Dedifferentiated amniotic fluid mesenchymal stem cell (primary cell): ENCODE results near the gene RPLP2.

ENCODE experiments used
- DNase-seq: peaks from one replicate; pipeline ENCODE4 v3.0.0-alpha.2; 2016; ENCODE audit errors: extremely low spot score

Gene RPLP2

GRCh38 chr11:773830-774229 lies 35.9 kb upstream of the RPLP2 start:
- no peak for DNase-seq

- no peak for DNase-seq
Observed at GRCh38 chr11:774873-775592, 34.7 kb upstream of the RPLP2 start.

- no peak for DNase-seq
Observed at GRCh38 chr11:776263-776560, 33.6 kb upstream of the RPLP2 start.

GRCh38 chr11:776561-777287 lies 33.0 kb upstream of the RPLP2 start:
- no peak for DNase-seq

GRCh38 chr11:777288-778255 lies 32.2 kb upstream of the RPLP2 start, which contains the start of gene GATD1:
Gene GATD1, minus strand, starts transcription at chr11:777487. Its CDS starts 25 bp downstream, at chr11:777462.
- peak; percentile 72 for DNase-seq

- no peak for DNase-seq
Observed at GRCh38 chr11:778976-779954, 30.5 kb upstream of the RPLP2 start.

GRCh38 chr11:779955-780532 lies 29.7 kb upstream of the RPLP2 start:
- no peak for DNase-seq

- no peak for DNase-seq
Observed at GRCh38 chr11:782264-783174, 27.2 kb upstream of the RPLP2 start.

GRCh38 chr11:783581-784015 lies 26.2 kb upstream of the RPLP2 start:
- peak; percentile 91 for DNase-seq

- no peak for DNase-seq
Observed at GRCh38 chr11:786235-787083, 23.3 kb upstream of the RPLP2 start.

GRCh38 chr11:787084-787675 lies 22.6 kb upstream of the RPLP2 start:
- DNase-seq = no peak

GRCh38 chr11:788009-788640 lies 21.6 kb upstream of the RPLP2 start:
- no peak for DNase-seq

- DNase-seq = no peak
Observed at GRCh38 chr11:788953-789940, 20.5 kb upstream of the RPLP2 start.

GRCh38 chr11:789943-790342 lies 19.8 kb upstream of the RPLP2 start, which contains the start of gene CEND1:
Gene CEND1, minus strand, starts transcription at chr11:790090. Its CDS starts 1,514 bp downstream, at chr11:788576.
- DNase-seq = no peak

- no peak for DNase-seq
Observed at GRCh38 chr11:790721-791564, 18.8 kb upstream of the RPLP2 start.
